Amniotic stem cell (primary cell): Measurements from ENCODE around the gene GNAO1.

Experiments used
- DNase-seq: peaks from one replicate; lab custom pipeline; 2025; lab: John Stamatoyannopoulos, UW

The GNAO1 gene

DNA sequence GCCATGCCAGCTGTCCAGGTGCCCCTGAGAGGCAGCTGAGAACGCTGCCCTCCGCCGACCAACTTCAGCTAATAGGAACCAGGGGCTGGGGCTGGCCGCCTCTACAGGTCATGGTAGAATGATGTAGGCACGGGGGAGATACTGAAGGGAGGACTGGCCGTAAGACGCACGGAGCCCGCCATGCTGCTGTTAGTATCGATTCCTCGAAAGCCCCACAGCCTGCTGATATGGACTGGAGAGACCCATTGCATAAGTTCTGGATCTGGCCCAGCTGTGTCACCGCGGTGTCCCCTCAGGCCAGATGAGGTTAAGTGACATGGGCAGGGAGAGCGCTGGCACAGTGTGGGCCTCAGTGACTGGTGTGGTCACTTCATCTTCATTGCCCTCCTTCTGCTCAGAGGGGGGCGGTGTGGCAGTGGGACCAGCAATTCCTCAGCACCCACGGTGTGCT lies 158.4 kb downstream of the GNAO1 start:
- DNase-seq = no peak

DNA sequence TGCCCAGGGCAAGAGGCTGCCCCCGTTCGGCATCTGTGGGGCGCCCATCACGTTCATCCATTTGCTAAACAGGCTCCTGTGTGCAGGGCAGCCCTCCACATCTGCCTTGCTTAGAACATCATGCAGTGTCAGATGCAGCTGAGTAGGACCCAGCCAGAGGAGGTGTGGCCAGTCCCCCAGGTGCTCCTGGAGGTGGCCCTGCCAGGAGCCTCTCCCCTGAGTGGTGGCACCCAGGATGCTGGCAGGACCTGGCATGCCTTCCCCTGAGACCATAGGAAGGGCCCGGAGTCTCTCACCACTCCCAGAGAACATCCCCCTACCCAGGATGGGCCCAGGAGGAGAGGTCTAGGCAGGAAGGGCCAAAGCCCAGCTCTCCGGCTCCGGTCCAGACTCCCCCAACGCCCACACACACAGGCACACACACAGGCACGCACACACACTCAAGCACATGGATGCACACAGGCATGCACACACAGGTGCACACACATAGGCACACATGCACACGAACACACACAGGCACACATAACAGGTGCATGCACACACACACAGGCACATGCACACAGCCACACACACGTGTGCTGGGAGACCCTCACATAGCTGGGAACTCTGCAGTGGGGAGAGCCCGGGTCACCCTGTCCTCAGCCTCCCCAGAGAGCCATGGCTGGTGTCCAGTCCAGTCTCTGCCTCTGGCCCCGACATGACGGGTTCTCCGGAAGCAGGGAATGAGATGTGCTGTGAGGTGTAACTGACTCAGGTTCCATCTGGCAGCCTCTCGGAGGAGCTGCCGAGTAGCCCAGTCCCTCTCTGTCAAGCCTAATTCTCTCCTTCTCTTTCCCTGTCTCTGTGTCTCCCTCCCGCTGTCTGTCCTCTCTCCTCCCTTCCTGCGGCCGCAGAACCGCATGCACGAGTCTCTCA lies 159.5 kb downstream of the GNAO1 start:
- no peak for DNase-seq

DNA sequence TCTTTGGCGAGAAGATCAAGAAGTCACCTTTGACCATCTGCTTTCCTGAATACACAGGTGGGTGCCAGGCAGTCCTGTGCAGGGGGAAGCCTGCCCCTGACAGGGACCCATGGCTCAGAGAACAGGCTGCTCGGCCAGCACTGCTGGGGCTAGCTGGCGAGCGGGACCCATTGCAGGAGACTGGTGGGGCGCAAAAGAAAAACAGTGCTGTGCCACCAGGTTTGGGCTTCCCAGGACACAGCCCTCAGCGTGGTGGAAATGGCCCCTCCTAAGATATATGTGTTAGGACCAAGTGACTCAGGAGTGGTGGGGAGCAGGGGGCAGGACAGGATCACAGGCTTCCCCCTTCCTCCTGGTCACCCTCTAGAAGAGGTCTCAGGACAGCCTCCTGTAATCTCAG lies 160.2 kb downstream of the GNAO1 start:
- no peak for DNase-seq

DNA sequence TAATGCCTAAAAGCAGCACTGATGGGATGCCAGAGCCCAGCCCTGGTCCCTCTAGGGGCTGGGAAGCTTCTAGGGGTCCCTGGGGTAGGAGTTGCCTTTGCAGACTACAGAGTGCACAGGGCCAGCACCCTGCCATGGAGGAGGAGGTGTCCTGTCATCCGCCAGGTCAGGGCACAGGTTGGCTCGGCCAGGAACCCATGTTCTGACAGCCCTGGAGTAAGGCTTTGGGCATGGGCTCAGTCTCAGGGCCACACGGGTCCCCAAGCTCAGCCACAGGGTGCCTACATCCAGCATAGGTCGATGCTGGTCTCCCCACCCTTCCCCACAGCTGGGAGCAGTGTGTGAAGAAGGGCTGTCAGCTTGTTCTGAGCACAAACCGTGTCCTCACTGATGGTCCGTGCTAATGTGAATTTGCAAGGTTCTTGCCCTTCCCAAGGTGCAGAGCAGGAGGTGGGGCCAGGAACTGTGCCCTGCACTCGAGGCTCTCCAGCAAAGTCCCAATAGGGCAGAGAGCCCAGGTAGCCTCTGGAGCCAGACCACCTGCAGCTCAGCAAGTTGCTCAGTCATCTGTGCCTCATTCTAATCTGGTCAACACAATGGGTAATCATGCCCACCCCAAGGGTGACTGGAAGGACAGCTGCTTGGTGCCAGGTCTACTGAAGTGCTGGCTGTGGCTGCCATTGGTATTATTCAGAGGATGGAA lies 161.2 kb downstream of the GNAO1 start:
- no peak for DNase-seq

DNA sequence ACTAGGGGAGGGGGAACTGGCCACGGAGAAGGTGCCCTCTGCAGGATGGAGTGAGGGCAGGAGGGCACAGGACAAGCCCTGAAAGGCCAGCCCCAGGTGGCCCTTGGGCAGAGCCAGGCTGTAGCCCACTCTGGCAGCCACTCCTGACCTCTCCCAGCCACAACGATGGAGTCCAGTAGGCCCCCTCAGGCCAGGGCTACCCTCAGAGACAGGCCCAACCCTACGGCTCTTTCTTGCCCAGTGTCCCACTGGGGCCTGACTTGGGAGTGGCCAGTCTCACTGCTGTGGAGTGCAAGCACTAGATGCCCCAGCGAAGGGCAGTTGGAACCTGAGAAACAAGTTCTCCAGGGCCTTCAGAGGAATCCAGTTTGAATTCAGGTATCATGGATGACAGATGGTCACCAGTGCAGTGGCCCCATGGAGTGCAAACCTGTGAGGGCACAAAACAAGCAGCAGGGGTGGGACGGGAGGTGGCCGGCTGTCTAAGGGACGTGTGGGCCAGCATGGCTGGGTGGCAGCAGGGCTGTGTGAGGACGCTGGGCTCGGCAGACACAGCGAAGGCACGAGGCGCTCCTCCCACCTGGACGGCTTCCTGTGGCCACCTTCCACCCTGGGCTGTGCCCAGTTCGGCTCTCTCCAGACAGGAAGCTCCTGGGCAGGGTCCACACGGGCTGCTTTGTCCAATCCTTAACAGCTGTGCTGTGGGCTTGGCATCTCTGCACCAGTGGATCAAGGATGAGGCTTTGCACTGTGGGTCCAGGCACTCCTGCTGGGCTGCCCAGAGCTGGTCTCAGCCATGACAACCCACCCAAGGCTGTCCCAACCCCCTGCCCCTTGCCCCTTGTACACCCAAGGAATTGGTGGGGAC lies 162.0 kb downstream of the GNAO1 start:
- no peak for DNase-seq

DNA sequence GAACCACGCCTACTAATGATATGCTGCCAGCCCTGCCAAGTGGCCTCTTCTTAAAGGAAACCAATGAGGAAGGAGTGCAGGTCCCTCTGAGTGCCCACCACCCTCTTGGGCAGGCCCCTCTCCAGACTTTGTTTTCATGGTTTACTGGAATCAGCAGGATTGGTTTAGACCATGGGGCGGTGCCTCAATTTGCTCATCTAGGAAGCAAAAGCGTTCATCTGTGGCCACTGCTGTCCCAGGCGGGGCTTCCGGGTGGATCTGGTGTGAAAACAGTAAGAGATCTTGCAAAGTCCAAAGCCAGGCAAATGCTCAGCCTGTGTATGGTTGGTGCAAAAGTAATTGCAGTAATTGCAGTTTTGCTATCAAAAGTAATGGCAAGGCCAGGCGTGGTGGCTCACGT lies 162.7 kb downstream of the GNAO1 start:
- no peak for DNase-seq

DNA sequence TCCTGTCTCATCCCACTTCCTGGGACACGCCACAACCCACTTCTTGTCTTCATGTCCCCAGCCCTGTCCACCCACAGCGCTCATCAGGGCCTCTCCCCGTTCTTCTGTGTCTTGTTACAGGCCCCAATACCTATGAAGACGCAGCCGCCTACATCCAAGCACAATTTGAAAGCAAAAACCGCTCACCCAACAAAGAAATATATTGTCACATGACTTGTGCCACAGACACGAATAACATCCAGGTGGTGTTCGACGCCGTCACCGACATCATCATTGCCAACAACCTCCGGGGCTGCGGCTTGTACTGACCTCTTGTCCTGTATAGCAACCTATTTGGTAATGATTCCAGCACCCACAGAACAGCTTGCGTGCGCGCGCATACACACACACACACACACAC lies 163.5 kb downstream of the GNAO1 start:
- no peak for DNase-seq

DNA sequence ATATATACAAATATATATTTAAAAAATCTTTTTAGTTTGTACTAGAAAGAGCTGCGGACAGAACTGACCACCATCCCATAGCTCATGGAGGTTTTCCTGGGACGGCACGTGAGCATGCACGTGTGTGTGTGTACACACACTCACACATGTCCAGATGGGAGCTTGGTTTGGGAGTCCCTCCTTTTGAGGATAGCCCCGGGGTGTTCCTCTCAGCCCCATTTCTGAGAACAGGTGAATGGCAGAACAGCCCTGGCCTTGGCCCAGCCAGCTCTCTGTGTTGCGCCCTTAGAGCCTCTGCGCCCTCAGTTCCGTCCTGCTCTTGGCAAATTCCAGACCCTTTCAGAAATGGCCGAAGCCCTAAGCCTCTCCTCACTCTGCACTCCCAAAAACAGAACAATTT lies 163.9 kb downstream of the GNAO1 start:
- no peak for DNase-seq

DNA sequence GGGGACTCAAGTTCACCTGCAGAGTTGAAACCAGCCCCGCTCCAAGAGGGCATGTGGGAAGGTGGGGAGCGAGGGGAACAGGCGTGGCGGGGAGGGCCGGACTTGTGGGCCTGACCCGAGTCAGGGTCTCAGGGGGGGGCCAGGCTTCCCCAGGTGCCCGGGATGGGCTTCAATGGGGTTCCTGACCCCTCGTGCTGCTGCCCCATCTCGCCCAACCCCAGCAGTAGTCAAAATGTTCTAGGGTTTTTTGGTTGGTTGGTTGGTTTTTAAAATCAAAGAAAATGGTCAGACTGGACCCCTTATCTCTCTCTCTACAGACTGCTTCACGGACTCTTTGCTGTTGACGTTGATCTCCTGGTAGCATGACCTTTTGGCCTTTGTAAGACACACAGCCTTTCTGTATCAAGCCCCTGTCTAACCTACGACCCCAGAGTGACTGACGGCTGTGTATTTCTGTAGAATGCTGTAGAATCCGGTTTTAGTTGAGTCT lies 164.5 kb downstream of the GNAO1 start:
- no peak for DNase-seq

DNA sequence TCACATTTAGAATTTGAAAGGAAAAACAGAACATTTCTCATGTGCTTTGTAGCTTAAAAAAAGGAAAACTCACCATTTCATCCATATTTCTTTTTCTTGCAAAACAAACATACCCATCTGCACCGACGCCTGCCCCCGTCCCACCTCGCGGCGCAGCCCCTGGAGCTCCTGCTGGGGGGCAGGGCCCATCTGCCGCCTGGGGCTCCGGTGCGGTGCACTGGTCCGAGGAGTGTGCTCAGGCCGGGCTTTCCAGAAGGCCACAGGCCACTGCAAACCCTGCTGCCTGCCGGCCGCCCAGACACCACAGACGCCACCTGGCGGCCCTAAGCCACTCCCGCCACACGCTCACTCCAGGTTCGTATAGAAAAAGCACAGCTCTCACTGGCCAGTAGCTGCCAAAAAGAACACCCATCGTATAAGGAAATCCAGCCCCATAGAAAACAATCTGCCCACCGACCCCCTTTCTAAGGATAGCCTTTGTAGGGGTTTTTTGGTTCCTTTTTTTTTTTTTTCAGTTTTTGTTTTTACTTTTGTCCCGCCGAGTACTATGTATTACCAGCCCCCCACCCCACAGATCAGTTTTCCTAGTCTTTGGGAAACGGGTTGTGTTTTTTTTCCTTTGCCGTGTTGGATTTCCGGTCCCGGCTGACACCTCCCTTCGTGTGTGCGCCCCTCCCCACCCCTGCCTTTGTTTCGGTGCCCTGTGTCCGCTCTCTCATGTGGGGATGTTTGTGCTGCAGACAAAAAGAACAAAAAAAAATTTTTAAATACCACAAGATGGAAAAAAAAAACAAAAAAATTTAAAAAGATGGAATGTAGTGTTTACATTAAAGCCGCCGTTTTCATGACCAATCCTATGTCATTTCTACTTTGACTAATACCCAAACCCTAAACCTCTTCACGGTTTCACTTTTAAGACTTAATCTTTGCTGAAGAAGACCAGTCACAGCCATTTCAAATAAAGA lies 165.3 kb downstream of the GNAO1 start:
- peak; percentile 69 for DNase-seq

DNA sequence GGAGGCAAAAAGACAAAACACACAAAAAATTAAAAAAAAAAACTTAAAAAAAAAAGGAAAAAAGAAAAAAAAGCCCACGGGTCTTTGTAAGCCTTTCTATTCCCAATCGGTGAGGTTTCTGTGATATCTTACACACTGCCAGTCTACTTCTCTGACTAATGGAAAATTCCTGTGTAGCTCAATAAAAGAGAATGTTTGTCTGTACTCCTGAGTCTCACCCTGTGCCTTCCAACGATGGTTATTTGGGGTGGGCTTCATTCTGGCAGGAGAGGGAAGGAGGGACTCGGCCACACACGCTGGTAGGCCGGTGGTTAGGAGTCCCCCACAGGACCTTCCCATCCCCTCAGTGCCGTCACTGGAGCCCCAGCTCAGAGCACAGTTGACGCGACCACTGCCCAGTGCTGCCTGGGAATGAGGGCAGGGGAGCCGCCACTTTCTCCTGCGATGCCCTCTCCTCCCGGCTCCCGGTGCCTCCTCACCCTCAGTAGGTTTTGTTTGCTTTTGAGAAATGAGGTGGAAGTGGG lies 166.0 kb downstream of the GNAO1 start:
- no peak for DNase-seq

DNA sequence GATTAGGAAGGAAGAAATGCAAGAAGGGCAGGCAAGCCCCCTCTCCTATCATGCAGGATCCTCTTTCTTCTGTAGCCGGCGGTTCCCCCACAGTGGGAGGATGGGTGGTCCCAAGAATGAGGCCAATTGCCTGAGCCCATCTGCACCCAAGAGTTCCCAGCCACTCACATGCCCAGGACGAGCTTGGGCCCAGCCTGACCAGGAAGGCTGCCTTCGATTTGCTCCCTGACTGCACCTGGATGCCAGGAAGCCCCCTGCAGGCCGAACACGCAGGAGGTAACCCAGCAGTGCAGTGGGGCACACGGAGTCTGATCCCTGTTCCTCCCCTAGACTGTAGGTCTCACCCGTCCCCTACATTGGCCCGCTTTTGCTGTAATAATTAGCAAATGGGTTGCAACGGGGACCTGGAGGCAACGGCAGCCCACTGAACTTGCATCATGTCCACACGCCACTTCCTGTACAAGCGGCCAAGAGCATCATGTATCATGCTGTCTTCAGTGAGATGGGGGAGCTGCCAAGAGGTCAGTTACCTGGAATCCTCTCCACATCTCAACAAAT lies 166.6 kb downstream of the GNAO1 start:
- no peak for DNase-seq

DNA sequence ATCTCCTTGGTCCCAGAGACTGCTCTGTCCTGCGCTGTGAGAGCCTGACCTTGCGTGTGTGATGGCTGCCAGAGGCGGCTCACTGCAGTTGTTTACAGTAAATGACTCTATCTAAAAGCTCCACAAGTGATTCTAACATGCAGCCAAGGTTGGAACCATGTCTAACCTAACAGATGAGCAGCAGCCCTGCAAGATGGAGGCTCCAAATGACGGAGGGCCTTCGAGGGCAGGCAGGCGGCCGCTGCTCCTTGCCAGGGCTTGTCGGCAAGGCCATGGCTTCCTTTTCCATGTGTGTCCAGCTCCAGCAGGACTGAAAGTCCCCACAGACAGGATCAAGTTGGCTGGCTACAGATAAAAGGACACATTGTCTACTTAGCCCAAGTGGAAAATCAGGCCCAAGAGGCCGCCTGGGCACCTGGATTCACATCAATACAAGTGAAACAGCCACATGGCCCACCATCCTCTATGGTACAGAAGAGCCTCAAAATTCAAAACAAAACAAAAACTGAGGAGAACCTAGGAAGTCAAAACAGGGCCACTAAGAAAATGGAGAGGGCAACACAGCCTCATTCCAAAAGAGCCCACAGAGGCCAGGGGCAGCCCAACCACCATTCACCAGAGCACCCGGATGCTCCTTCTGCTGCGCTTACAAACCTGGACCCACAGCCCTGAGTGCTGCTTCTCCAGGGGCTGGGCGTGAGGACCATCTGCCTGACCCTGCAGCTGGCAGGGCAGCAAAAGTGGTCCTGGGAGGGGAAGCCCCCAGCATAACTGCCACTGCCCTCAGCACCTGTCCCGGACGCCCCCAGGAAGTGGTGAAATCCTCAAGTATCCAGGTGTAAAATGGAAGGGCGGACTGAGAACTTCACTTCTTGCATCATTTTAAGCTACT lies 169.1 kb downstream of the GNAO1 start:
- DNase-seq = no peak

DNA sequence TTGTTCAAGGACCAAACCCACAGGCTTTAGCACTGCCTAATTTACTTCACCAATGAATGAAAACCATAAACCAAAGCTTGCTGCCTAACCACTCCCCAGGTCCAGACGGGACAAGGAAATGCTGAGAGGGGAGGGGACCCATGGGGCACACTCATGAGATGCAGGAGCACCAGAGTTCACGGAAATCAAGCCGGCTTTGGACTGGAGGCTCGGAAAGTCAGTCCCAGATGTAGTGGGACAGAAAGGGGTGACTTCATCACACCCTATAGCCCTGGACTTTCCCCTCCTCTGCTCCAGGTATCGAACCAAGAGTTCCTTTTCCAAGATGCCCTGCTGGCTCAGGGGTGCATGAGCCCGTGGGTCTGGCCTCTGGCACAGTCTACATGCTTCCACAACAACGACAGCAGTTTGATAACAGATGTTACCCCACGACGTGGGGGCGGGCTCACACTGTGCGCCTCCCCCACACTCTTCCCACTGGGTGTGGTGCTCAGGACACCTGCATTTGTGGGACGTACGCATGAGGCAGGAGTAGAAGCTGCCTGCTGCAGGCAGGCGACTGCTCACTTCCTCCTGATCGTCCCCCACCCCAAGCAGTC lies 170.9 kb downstream of the GNAO1 start:
- DNase-seq = no peak

DNA sequence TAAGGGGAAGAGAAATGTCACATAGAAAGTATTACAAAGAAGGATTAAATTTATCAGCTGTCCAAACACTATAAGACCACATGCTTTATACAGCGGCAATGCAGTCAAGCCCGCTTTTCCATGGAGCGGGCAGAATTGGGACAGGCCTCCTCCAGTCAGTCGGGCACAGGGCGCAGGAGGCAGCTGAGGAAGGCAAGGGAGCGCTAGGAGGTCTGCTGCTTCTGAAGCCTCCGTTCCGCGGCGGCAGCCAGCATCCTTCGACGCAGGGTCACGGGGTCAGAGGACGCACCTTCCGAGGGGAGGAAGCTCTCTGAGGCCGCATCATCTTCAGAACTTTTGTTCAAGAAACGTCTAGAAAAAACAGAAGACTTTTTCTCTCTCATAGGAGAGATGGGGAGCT lies 171.4 kb downstream of the GNAO1 start:
- no peak for DNase-seq

DNA sequence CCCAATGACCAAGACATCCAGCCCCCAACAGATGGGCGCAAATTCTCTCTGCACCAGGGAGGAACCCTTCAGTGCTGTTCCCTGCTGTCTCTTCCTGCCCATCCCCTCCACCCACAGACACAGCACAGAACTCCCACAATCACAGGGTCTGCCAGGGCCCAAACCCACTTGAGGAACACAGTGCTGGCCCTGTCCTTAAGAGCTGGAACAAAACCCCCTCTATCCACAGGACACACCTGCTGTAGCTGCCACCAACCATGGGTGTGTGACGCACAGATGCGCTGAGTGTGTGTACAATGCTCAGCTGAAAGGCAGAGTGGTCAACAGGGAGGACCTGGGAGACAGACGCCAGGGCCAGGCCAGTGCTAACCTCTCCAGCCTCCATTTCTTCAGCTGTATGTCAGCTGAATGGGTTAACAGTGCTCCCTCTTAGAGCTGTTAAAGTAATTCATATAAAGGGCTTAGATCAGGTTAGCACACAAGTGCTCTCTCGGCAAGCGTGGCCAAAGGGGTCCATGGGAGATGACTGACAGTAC lies 172.0 kb downstream of the GNAO1 start:
- no peak for DNase-seq

DNA sequence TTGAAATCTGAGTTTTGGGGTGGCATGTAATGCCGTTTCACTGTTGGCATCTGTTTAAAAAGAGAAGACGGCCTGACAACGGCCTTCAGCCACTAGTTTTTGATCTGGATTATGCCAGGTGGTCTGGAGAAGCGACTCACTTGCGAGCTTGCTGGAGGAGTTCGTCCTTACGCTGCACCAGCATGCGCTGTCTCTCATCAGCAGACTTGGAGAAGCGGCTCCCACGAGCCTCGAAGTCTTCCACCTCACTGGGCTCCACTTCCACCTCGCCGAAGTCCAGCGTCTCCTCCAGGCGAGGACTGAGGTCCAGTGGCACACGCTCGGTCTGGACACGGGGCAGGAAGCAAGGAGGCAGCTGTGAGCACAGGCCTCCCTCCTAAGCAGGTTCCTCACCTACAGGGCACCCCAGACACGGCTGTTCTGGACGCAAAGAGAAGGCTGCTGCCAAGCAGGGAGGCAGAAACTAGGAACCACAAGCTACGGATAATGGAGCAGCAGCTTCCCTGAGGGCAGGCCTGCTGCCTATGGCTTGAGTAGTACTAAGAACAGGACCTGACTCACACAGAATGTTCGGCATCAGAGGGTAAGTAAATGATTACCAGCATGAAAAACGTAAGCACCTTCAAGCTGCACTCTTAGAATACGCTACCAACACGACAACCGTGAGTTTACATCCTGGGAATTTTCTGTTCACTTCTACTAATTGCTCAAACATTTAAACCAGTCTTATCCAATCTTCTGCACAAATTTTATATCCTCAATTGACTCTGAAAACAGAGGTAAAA lies 172.7 kb downstream of the GNAO1 start:
- DNase-seq = no peak

DNA sequence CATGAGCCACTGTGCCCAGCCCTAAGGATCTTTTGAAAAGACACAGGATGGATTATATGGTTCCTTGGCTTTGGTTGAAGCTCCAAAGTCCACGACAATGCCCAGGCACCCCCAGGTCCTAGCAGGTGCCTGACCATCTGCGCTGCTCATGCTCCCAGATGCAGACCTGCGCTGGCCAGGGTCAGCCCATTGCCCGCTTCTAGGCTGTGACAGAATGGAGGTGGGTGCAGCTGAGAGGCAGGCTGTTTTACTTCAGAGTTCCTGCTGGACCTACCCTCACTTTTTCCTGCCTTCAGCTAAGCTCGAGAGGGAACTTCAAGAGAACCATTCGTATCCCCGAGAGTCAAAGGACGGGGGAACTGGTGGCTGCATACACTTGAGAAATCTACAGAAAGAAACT lies 173.6 kb downstream of the GNAO1 start:
- no peak for DNase-seq
